Measurements from ENCODE around the gene SYT2.

GRCh38 chr1:202756391-202756790 lies 46.1 kb upstream of the SYT2 start:
- TF ChIP-seq CTCF (conservative IDR thresholded peaks at IDR 0.05; ENCODE audit: low read depth, low read length) (no peak), EZH2phosphoT487 (IDR thresholded peaks at IDR 0.05; ENCODE audit: borderline replicate concordance, low read length) (no peak)

Data from PC-3 (cell line).